Natural killer cell (primary cell): ENCODE data around the gene TXNDC9. TPM values are rescaled to one million over a fixed set of nuclear protein-coding genes. Genes with fewer than 3 reads are reported as not detected.
"Not testable (repeated sequence)": the region's sequence is repeated elsewhere in the genome, so short reads cannot be mapped to it uniquely, and the experiment has no call there.

Experiments
- ATAC-seq, 3 donors: fragments of 150-1000 bp in 2 of 3; fragments of 200-7000 bp in 1 of 3; cut with Tn5 transposase; 1 replicate in 1 of 3; 2 replicates in 2 of 3; pipeline ENCODE4 v1.10.0; 2021; ENCODE audit warnings: mild to moderate bottlenecking in 2 of 3, moderate library complexity in 2 of 3
- DNase-seq, 2 donors: peaks; one replicate each; pipeline versions ENCODE4 v3.0.0 to v3.0.0-alpha.2; 2013 to 2021; ENCODE audit warnings: mixed read lengths in 1 of 2
- H3K27ac ChIP-seq: one replicate; pipeline ENCODE4 v1.5.1; 2013; ENCODE audit warnings: mild to moderate bottlenecking, low read length
- H3K27me3 ChIP-seq: one replicate; pipeline ENCODE4 v1.6.1; 2013; ENCODE audit warnings: low read length; ENCODE audit not compliant: control insufficient read depth, insufficient read depth
- H3K36me3 ChIP-seq: one replicate; pipeline ENCODE4 v1.6.1; 2013; ENCODE audit warnings: low read length; ENCODE audit not compliant: control insufficient read depth, insufficient read depth
- H3K4me1 ChIP-seq: one replicate; pipeline ENCODE4 v1.6.1; 2013; ENCODE audit warnings: low read length; ENCODE audit not compliant: control insufficient read depth, insufficient read depth
- H3K4me3 ChIP-seq: one replicate; pipeline ENCODE4 v1.5.1; 2013; ENCODE audit warnings: low read length
- H3K9me3 ChIP-seq: one replicate; pipeline ENCODE4 v1.6.1; 2013; ENCODE audit warnings: low read length; ENCODE audit not compliant: control insufficient read depth, insufficient read depth
- H3K27ac Mint-ChIP-seq, 2 donors: one replicate each; pipeline ENCODE4 v1.8.0; 2022; ENCODE audit warnings: mild to moderate bottlenecking in 2 of 2, mixed read lengths in 2 of 2, moderate library complexity in 1 of 2
- H3K27me3 Mint-ChIP-seq, 2 donors: one replicate each; pipeline ENCODE4 v1.8.0; 2022; ENCODE audit warnings: low read depth in 2 of 2, mixed read lengths in 2 of 2
- H3K36me3 Mint-ChIP-seq: one replicate; pipeline ENCODE4 v1.8.0; 2022; ENCODE audit warnings: mixed read lengths
- H3K4me1 Mint-ChIP-seq, 2 donors: one replicate each; pipeline ENCODE4 v1.8.0; 2022; ENCODE audit warnings: mixed read lengths in 2 of 2
- H3K4me3 Mint-ChIP-seq: one replicate; pipeline ENCODE4 v1.8.0; 2022; ENCODE audit warnings: mild to moderate bottlenecking, moderate library complexity, mixed read lengths
- H3K9me3 Mint-ChIP-seq, 2 donors: one replicate each; pipeline ENCODE4 v1.8.0; 2022; ENCODE audit warnings: mixed read lengths in 2 of 2
- CTCF ChIP-seq: fragments of 200-600 bp; IDR thresholded peaks from one replicate; pipeline ENCODE4 v1.8.0; 2022; ENCODE audit warnings: antibody characterized with exemption
- WGBS: methylation state at CpG from one replicate; pipeline ENCODE4 v1.1.7; 2013; ENCODE audit warnings: missing lambda C conversion rate; ENCODE audit not compliant: insufficient coverage; 5-methylcytosine and 5-hydroxymethylcytosine counted together
- intact Hi-C: fragments of 100-400 bp; cut with micrococcal nuclease; formaldehyde crosslinking; loops from one replicate; pipeline ENCODE4 v1.14.2; 2022
- total RNA-seq, 4 donors: library from RNA; stranded (reverse); fragments of 120-200 nt in 1 of 4; gene quantifications; one replicate each; pipeline versions ENCODE4 v1.2.3 to v1.2.4, GENCODE V29; 2013 to 2022

The TXNDC9 gene
- total RNA-seq, 3 donors from 2014 or later (not counting 1 experiment from before 2014, with no cell fraction given) = 14.3 to 22.2 (median 18.8) TPM

GRCh38 chr2:99317161-99317872 is 18.8 kb downstream of the TXNDC9 start:
- Mint-ChIP-seq H3K27ac (no peak overlapping the region), H3K27me3 (no peaks in the 10 kb centered on the region), H3K9me3 (no peaks in the 10 kb centered on the region), H3K36me3 (peaks cover 9% of the 10 kb centered on the region), H3K4me1 (peaks cover 0 to 5% of the 10 kb centered on the region in 2 donors), H3K4me3 (no peak overlapping the region)
- intact Hi-C loops = no loop called here
- H3K4me3 ChIP-seq = no peak overlapping the region
- TF ChIP-seq CTCF = no peak
- no peaks in the 10 kb centered on the region for H3K27me3 ChIP-seq
- DNase-seq = no peak
- H3K4me1 ChIP-seq = no peaks in the 10 kb centered on the region
- H3K27ac ChIP-seq = no peak overlapping the region
- over 99% methylated on average over 8 of the region's 9 CpGs for WGBS
- H3K36me3 ChIP-seq = peaks cover 43% of the 10 kb centered on the region
- H3K9me3 ChIP-seq = no peaks in the 10 kb centered on the region
- no peak for ATAC-seq

GRCh38 chr2:99301097-99301496 is 35.0 kb downstream of the TXNDC9 start, which contains the start of gene LYG1:
LYG1 (minus strand) TSS chr2:99301197; CDS start chr2:99295670, 5,527 bp downstream.
- H3K4me3 ChIP-seq, H3K9me3 Mint-ChIP-seq, H3K36me3 ChIP-seq, H3K9me3 ChIP-seq, intact Hi-C loops, H3K4me1 Mint-ChIP-seq, H3K4me3 Mint-ChIP-seq, H3K27ac Mint-ChIP-seq, H3K36me3 Mint-ChIP-seq, H3K4me1 ChIP-seq, ATAC-seq, DNase-seq, H3K27ac ChIP-seq, H3K27me3 ChIP-seq, H3K27me3 Mint-ChIP-seq: not testable (repeated sequence)
- no CpG with 5 or more reads among the region's 2 CpGs for whole genome bisulfite sequencing

GRCh38 chr2:99299580-99299979 is 36.6 kb downstream of the TXNDC9 start:
- no peak overlapping the region for H3K4me3 Mint-ChIP-seq
- ATAC-seq (no peak), DNase-seq (no peak)
- H3K4me3 ChIP-seq = no peak overlapping the region
- no peaks in the 10 kb centered on the region for H3K36me3 Mint-ChIP-seq
- intact Hi-C loops = no loop called here
- no peaks in the 10 kb centered on the region for H3K9me3 ChIP-seq
- H3K27ac ChIP-seq = no peak overlapping the region
- H3K27me3 ChIP-seq = no peaks in the 10 kb centered on the region
- H3K27me3 Mint-ChIP-seq = no peaks in the 10 kb centered on the region
- no peak overlapping the region for H3K27ac Mint-ChIP-seq
- no peaks in the 10 kb centered on the region for H3K4me1 Mint-ChIP-seq
- no peak for TF ChIP-seq CTCF
- H3K4me1 ChIP-seq = no peaks in the 10 kb centered on the region
- WGBS = 98% methylated on average over 6 of the region's 7 CpGs
- no peaks in the 10 kb centered on the region for H3K36me3 ChIP-seq
- H3K9me3 Mint-ChIP-seq = no peaks in the 10 kb centered on the region

- Mint-ChIP-seq H3K36me3 (no peaks in the 10 kb centered on the region), H3K4me1 (no peaks in the 10 kb centered on the region), H3K27me3 (no peaks in the 10 kb centered on the region), H3K9me3 (no peaks in the 10 kb centered on the region), H3K4me3 (no peak overlapping the region), H3K27ac (no peak overlapping the region)
- DNase-seq = no peak
- no peak for ATAC-seq
- Histone ChIP-seq H3K9me3 (no peaks in the 10 kb centered on the region), H3K27me3 (no peaks in the 10 kb centered on the region), H3K36me3 (no peaks in the 10 kb centered on the region), H3K4me3 (no peak overlapping the region), H3K4me1 (no peaks in the 10 kb centered on the region), H3K27ac (no peak overlapping the region)
- WGBS = 97% methylated on average over 2 of the region's 2 CpGs
- intact Hi-C loops = no loop called here
- TF ChIP-seq CTCF = no peak
Measured at GRCh38 chr2:99297994-99298393, 38.1 kb downstream of the TXNDC9 start.
